Adrenal gland (tissue), 5 donors: ENCODE results near the gene DLGAP1.

Source experiments
- CTCF ChIP-seq, 6 experiments: fragments of 450-650 bp in 4 of 6; fragments of 200-600 bp in 2 of 6; sonication (generic) in 1 of 6; IDR thresholded peaks; 1 replicate in 5 of 6; 2 replicates in 1 of 6; pipeline versions ENCODE4 v1.5.1 to v1.8.0; 2016 to 2021; ENCODE audit warnings: antibody characterized with exemption in 6 of 6, mild to moderate bottlenecking in 2 of 6, moderate library complexity in 1 of 6
- POLR2A ChIP-seq, 2 donors: fragments of 450-650 bp; IDR thresholded peaks; one replicate each; pipeline ENCODE4 v1.6.1; 2017; ENCODE audit warnings: antibody characterized with exemption in 2 of 2, mild to moderate bottlenecking in 2 of 2, moderate library complexity in 1 of 2
- donor health status: DM: no; HTN: no; CAD: no.

DNA sequence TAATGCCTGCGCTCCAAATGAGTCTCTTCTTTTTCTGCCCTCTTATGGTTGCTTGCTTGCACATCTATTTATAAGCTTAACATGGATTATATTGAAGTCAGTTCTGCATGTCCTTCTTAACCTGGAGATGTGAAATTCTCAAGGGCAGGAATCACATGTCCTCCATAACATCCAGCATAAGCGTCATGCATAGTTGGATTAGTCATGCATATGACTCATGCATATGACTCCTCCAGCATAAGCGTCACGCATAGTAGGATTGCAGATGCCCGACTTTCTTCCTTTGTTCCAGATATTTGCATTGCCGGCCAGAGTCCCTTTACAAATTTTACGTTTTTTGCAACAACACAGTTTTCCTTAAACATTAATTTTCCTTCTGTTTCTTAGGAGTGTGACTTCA lies 696.6 kb downstream of the DLGAP1 start:
- TF ChIP-seq CTCF (IDR thresholded peaks at IDR 0.05) (no peak), POLR2A (IDR thresholded peaks at IDR 0.05) (no peak)
